Mesothelial cell of epicardium (in vitro differentiated cells): ENCODE results near the gene KCNS3. TPM values are rescaled to one million over a fixed set of nuclear protein-coding genes. Genes with fewer than 3 reads are reported as not detected.

Source experiments
- DNase-seq, 2 experiments: peaks; one replicate each; pipeline ENCODE4 v3.0.0; 2021; ENCODE audit warnings: low spot score in 2 of 2; ENCODE audit not compliant: unreplicated experiment in 2 of 2
- H3K27ac Mint-ChIP-seq: 2 replicates; pipeline ENCODE4 v1.8.0; 2021; ENCODE audit warnings: mixed read lengths
- H3K27me3 Mint-ChIP-seq: 2 replicates; pipeline ENCODE4 v1.8.0; 2021; ENCODE audit warnings: low read depth, mixed read lengths
- H3K36me3 Mint-ChIP-seq: 2 replicates; pipeline ENCODE4 v1.8.0; 2021; ENCODE audit warnings: mixed read lengths
- H3K4me1 Mint-ChIP-seq: 2 replicates; pipeline ENCODE4 v1.8.0; 2021; ENCODE audit warnings: mixed read lengths
- H3K4me3 Mint-ChIP-seq: 2 replicates; pipeline ENCODE4 v1.8.0; 2021; ENCODE audit warnings: mild to moderate bottlenecking, moderate library complexity, mixed read lengths
- H3K9me3 Mint-ChIP-seq: 2 replicates; pipeline ENCODE4 v1.8.0; 2021; ENCODE audit warnings: mixed read lengths
- total RNA-seq: library from RNA; stranded (reverse); gene quantifications from 3 replicates; pipeline ENCODE4 v1.2.1, GENCODE V29; 2021
- TF ChIP-seq, protein P1 (sequence below): fragments of 200-600 bp; sonication (generic); IDR thresholded peaks from one replicate; pipeline ENCODE4 v1.5.0; 2021; ENCODE audit warnings: antibody characterized with exemption; ENCODE audit not compliant: unreplicated experiment

The KCNS3 gene
- total RNA-seq, 1 donor from 2014 or later, result 2.4 TPM

DNA sequence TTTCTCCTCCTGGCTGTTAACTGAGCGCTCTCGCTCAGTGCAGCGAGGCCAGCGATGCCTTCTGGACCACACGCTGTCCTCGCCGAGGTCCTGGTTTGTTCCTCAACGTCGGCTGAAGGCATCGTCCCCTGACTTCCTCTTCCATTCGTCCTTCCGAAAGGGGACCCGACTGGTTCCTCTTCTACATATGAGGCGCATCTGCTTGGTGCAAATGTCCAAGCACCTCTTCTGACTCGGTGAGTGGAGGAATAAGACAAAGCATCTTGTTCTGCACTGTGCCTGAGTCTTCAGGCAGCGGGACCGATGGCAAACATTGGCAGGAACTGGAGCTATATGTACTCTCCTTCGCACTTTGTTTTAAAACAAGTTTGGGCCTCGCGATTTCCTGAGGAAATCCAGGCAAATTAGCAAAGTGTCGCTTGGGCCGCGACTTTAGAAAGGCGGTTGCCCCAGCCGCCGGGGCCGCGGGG lies 621 bp upstream of the KCNS3 start:
- DNase-seq, result no peak
- Mint-ChIP-seq H3K9me3 (no peaks in the 10 kb centered on the region), H3K27me3 (peaks cover 93% of the 10 kb centered on the region), H3K27ac (no peak overlapping the region), H3K4me1 (peaks cover 14% of the 10 kb centered on the region), H3K36me3 (no peaks in the 10 kb centered on the region), H3K4me3 (peak overlapping the region; percentile 72)
- TF ChIP-seq, protein P1, sequence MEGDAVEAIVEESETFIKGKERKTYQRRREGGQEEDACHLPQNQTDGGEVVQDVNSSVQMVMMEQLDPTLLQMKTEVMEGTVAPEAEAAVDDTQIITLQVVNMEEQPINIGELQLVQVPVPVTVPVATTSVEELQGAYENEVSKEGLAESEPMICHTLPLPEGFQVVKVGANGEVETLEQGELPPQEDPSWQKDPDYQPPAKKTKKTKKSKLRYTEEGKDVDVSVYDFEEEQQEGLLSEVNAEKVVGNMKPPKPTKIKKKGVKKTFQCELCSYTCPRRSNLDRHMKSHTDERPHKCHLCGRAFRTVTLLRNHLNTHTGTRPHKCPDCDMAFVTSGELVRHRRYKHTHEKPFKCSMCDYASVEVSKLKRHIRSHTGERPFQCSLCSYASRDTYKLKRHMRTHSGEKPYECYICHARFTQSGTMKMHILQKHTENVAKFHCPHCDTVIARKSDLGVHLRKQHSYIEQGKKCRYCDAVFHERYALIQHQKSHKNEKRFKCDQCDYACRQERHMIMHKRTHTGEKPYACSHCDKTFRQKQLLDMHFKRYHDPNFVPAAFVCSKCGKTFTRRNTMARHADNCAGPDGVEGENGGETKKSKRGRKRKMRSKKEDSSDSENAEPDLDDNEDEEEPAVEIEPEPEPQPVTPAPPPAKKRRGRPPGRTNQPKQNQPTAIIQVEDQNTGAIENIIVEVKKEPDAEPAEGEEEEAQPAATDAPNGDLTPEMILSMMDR, result no peak

DNA sequence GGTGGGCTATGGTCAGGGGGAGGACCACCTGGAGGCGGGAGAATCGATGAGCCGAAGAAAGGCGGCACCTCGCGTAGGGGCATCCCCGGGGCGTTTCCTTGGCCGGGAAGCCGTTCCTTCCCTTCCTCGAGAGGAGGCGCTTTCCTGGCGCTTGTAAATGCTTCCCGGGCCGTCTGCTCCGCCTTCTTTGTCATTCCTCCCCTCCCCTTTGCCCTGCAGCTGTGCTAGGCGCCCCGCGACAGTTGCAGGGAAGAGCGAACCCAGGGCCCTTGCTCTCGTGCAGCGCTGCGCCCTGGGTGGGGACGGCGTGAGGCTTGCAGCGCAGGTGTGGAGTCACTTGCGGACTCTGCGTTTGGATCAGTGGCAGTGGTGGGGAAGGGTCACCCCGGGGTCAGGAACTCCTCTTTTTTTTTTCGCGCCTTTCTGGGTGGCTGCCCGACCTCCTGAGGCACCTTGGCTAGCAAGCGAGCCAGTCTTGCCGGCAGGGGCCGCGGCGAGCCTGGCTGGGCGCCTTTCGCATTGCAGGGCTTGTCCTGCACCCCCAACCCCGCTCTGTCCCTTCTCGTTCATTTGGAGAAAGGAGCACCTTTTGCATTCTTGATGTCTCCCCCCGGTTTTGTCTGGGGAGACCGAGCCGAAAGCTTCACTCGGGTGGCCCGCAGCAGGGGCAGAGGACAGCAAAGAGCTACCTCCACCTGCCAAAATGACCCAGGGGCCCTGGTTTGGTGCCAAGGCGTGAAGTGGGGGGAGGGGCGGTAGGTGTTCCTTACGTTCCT lies 858 bp downstream of the KCNS3 start:
- peak; percentile 24 to 54 for DNase-seq
- peak overlapping the region; percentile 75 for H3K4me3 Mint-ChIP-seq
- no peak overlapping the region for H3K27ac Mint-ChIP-seq
- no peaks in the 10 kb centered on the region for H3K36me3 Mint-ChIP-seq
- H3K4me1 Mint-ChIP-seq, result peaks cover 14% of the 10 kb centered on the region
- H3K9me3 Mint-ChIP-seq, result peaks cover 5% of the 10 kb centered on the region
- H3K27me3 Mint-ChIP-seq, result peaks cover 84% of the 10 kb centered on the region
- TF ChIP-seq, protein P1, result no peak

DNA sequence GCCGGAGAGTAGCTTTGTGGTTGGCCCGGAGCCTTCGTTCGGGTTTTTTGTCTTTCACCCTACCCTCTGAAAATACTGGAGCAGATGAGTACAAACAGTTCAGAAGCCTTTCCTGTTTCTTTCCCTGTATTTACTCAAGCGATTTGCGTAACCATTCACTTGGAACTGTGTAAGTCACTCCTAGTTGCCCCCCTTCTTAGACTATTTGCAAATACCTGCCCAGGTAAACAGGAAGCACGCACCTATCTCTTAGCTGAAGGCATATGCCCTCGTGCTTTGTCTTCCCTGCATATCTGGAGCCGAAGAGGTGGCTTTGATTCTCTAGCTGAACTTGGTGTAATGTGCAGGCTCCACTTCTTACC lies 1.4 kb downstream of the KCNS3 start:
- H3K4me3 Mint-ChIP-seq, result peak overlapping the region; percentile 75
- no peak overlapping the region for H3K27ac Mint-ChIP-seq
- no peak for DNase-seq
- H3K36me3 Mint-ChIP-seq, result no peaks in the 10 kb centered on the region
- peaks cover 87% of the 10 kb centered on the region for H3K27me3 Mint-ChIP-seq
- peaks cover 5% of the 10 kb centered on the region for H3K9me3 Mint-ChIP-seq
- TF ChIP-seq, protein P1, result no peak
- peaks cover 14% of the 10 kb centered on the region for H3K4me1 Mint-ChIP-seq

DNA sequence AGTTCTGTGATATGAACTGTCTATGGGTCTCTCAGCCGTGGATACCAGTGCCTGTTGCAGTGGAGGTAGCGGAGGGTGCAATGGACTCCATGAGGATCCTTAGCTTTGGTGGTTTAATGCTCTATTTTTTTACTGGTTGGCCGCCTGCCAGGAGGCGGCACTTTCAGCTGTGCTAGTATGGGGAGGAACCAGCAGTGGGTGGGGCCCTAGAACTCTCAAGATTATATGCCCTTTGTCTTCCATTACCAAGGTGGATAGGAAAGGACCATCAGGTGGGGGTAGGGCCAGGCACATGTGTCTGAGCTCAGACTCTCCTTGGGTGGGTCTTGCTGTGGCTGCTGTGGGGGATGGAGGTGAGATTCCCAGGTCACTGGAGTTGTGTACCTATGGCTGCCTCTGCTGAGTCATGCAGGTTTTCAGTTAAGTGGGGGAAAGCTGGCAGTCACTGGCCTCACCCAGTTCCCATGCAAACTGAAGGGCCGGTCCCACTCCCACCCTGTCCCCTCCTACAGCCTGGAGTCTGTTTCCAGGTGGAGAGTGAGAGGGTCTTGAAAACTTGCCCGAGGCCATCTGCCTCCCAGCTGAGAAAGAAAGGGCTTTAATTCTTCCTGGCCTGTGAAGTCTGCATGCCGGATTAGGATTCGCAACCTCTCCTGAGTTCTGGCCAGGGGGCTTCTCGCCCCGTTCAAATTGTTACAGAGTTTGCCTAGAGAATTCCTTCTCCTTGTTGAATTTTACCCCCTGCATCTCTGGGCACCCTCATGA lies 14.5 kb downstream of the KCNS3 start:
- TF ChIP-seq, protein P1, result no peak
- DNase-seq, result no peak
- Mint-ChIP-seq H3K27ac (no peak overlapping the region), H3K4me3 (no peak overlapping the region), H3K4me1 (no peaks in the 10 kb centered on the region), H3K9me3 (peaks cover 46% of the 10 kb centered on the region), H3K27me3 (peaks cover 18% of the 10 kb centered on the region), H3K36me3 (no peaks in the 10 kb centered on the region)

DNA sequence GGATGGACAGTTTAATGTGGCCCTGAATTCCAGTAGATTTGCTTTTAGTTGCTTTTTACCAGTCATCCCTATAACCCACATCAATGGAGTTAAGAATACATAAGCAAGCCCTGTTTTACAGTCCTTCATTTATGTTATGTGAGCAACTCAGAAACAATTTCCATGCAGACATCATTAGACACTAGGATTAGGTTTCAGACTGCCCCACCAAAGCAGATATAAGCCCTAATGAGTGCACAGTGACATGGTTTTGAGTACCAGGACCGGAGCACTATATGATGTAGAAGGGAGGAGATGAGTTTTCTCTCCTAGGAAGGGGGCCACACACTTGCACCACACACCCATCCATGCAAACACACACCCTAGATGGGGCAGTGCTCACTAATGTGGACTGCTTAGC lies 15.5 kb downstream of the KCNS3 start:
- Mint-ChIP-seq H3K36me3 (no peaks in the 10 kb centered on the region), H3K27ac (no peak overlapping the region), H3K4me3 (no peak overlapping the region), H3K9me3 (peaks cover 45% of the 10 kb centered on the region), H3K4me1 (no peaks in the 10 kb centered on the region), H3K27me3 (peaks cover 15% of the 10 kb centered on the region)
- TF ChIP-seq, protein P1, result no peak
- DNase-seq, result no peak
